HG03103 (cell line): Measurements from ENCODE around the gene PTPRA.
"Not testable (repeated sequence)": the region's sequence is repeated elsewhere in the genome, so short reads cannot be mapped to it uniquely, and the experiment has no call there.

Experiments
- ATAC-seq: cut with Tn5 transposase; IDR thresholded peaks from one replicate; pipeline ENCODE4 v1.9.1; 2021; ENCODE audit warnings: low read depth; ENCODE audit not compliant: unreplicated experiment

Gene PTPRA

GRCh38 chr20:2873010-2873746 is at the start of gene PTPRA:
TSS of gene PTPRA (plus strand) at chr20:2873481. CDS start at chr20:2964278, 90,797 bp downstream.
- ATAC-seq, result peak; percentile 86

- ATAC-seq, result no peak
These were observed 47.5 kb upstream of the PTPRA start for GRCh38 chr20:2825761-2826160.

GRCh38 chr20:2826655-2827054 is 46.6 kb upstream of the PTPRA start:
- ATAC-seq, result no peak

- ATAC-seq, result no peak
These were observed 43.9 kb upstream of the PTPRA start for GRCh38 chr20:2829376-2829775.

- not testable (repeated sequence) for ATAC-seq
These were observed 42.1 kb upstream of the PTPRA start for GRCh38 chr20:2831206-2831605.

GRCh38 chr20:2833761-2834160 is 39.5 kb upstream of the PTPRA start:
- ATAC-seq, result no peak

GRCh38 chr20:2834401-2835110 is 38.7 kb upstream of the PTPRA start:
- ATAC-seq, result no peak

GRCh38 chr20:2835331-2835796 is 37.9 kb upstream of the PTPRA start:
- no peak for ATAC-seq

- no peak for ATAC-seq
These were observed 37.2 kb upstream of the PTPRA start for GRCh38 chr20:2836035-2836434.

GRCh38 chr20:2837221-2837960 is 35.9 kb upstream of the PTPRA start:
- no peak for ATAC-seq

- ATAC-seq, result no peak
These were observed 35.0 kb upstream of the PTPRA start for GRCh38 chr20:2838170-2838797.

- ATAC-seq, result no peak
These were observed 34.2 kb upstream of the PTPRA start for GRCh38 chr20:2838847-2839671.

GRCh38 chr20:2839732-2840137 is 33.5 kb upstream of the PTPRA start:
- ATAC-seq, result no peak

- peak; percentile 95 for ATAC-seq
These were observed 32.9 kb upstream of the PTPRA start, which contains the start of the genes PCED1A and VPS16 for GRCh38 chr20:2840138-2840966. TSS of gene PCED1A (minus strand) at chr20:2840655. CDS start at chr20:2839912, 743 bp downstream. TSS of gene VPS16 (plus strand) at chr20:2840745. CDS start at chr20:2840775, 30 bp downstream.

GRCh38 chr20:2840967-2841531 is 32.2 kb upstream of the PTPRA start:
- ATAC-seq, result peak; percentile 28

- ATAC-seq, result no peak
These were observed 27.7 kb upstream of the PTPRA start for GRCh38 chr20:2845607-2846006.

- ATAC-seq, result no peak
These were observed 26.6 kb upstream of the PTPRA start for GRCh38 chr20:2846698-2847097.

- no peak for ATAC-seq
These were observed 25.5 kb upstream of the PTPRA start for GRCh38 chr20:2847802-2848201.
